Left kidney (tissue), 8 donors: ENCODE data around the gene LAMTOR5. TPM values are rescaled to one million over a fixed set of nuclear protein-coding genes. Genes with fewer than 3 reads are reported as not detected.
"Not testable (repeated sequence)": the region's sequence is repeated elsewhere in the genome, so short reads cannot be mapped to it uniquely, and the experiment has no call there.

Experiments used
- DNase-seq: peaks from one replicate; pipeline ENCODE4 v3.0.0-alpha.2; 2013
- long read RNA-seq, 8 donors: transcript quantifications; one replicate each; lab custom pipeline, GENCODE V29; 2026
- polyA plus RNA-seq: library from polyadenylated mRNA; unstranded; fragments of 120-200 nt; gene quantifications from one replicate; pipeline ENCODE4 v1.2.1, GENCODE V29; 2013; ENCODE audit not compliant: insufficient read length

LAMTOR5 gene
- 259 TPM for polyA plus RNA-seq
- long read RNA-seq, donor 1, transcript LAMTOR5-206 (4 exons, 634 nt): major isoform, 266 of 414 reads
- long read RNA-seq, donor 1, transcript LAMTOR5-205 (3 exons, 569 nt): minor isoform, 9 of 414 reads
- long read RNA-seq, donor 1, transcript LAMTOR5-204 (5 exons, 694 nt): minor isoform, 5 of 414 reads
- long read RNA-seq, donor 1, transcript LAMTOR5-202 (3 exons, 1,830 nt): minor isoform, 17 of 414 reads
- long read RNA-seq, donor 1, partial matches to known transcripts: 117 of 414 reads
- long read RNA-seq, donor 1, other reads (novel, unspliced or antisense): 0 of 414 reads
- long read RNA-seq, donor 2, transcript LAMTOR5-206 (4 exons, 634 nt): major isoform, 252 of 356 reads
- long read RNA-seq, donor 2, transcript LAMTOR5-205 (3 exons, 569 nt): minor isoform, 7 of 356 reads
- long read RNA-seq, donor 2, partial matches to known transcripts: 91 of 356 reads
- long read RNA-seq, donor 2, other reads (novel, unspliced or antisense): 0 of 356 reads
- long read RNA-seq, donor 3, transcript LAMTOR5-206 (4 exons, 634 nt): major isoform, 218 of 340 reads
- long read RNA-seq, donor 3, transcript LAMTOR5-202 (3 exons, 1,830 nt): minor isoform, 12 of 340 reads
- long read RNA-seq, donor 3, transcript LAMTOR5-205 (3 exons, 569 nt): minor isoform, 7 of 340 reads
- long read RNA-seq, donor 3, partial matches to known transcripts: 102 of 340 reads
- long read RNA-seq, donor 3, other reads (novel, unspliced or antisense): 0 of 340 reads
- long read RNA-seq, donor 4, transcript LAMTOR5-205 (3 exons, 569 nt): minor isoform, 8 of 112 reads
- long read RNA-seq, donor 4, transcript LAMTOR5-206 (4 exons, 634 nt): major isoform, 43 of 112 reads
- long read RNA-seq, donor 4, partial matches to known transcripts: 59 of 112 reads
- long read RNA-seq, donor 4, other reads (novel, unspliced or antisense): 0 of 112 reads
- long read RNA-seq, donor 5, transcript LAMTOR5-205 (3 exons, 569 nt): minor isoform, 14 of 935 reads
- long read RNA-seq, donor 5, transcript LAMTOR5-206 (4 exons, 634 nt): major isoform, 563 of 935 reads
- long read RNA-seq, donor 5, transcript LAMTOR5-202 (3 exons, 1,830 nt): minor isoform, 29 of 935 reads
- long read RNA-seq, donor 5, partial matches to known transcripts: 318 of 935 reads
- long read RNA-seq, donor 5, other reads (novel, unspliced or antisense): 7 of 935 reads
- long read RNA-seq, donor 6, transcript LAMTOR5-205 (3 exons, 569 nt): minor isoform, 8 of 404 reads
- long read RNA-seq, donor 6, transcript LAMTOR5-202 (3 exons, 1,830 nt): minor isoform, 8 of 404 reads
- long read RNA-seq, donor 6, transcript LAMTOR5-206 (4 exons, 634 nt): major isoform, 290 of 404 reads
- long read RNA-seq, donor 6, partial matches to known transcripts: 94 of 404 reads
- long read RNA-seq, donor 6, other reads (novel, unspliced or antisense): 0 of 404 reads
- long read RNA-seq, donor 7, transcript LAMTOR5-206 (4 exons, 634 nt): major isoform, 329 of 538 reads
- long read RNA-seq, donor 7, transcript LAMTOR5-203 (4 exons, 1,154 nt): minor isoform, 6 of 538 reads
- long read RNA-seq, donor 7, transcript LAMTOR5-202 (3 exons, 1,830 nt): minor isoform, 21 of 538 reads
- long read RNA-seq, donor 7, transcript LAMTOR5-205 (3 exons, 569 nt): minor isoform, 7 of 538 reads
- long read RNA-seq, donor 7, partial matches to known transcripts: 163 of 538 reads
- long read RNA-seq, donor 7, other reads (novel, unspliced or antisense): 11 of 538 reads
- long read RNA-seq, donor 8, transcript LAMTOR5-206 (4 exons, 634 nt): major isoform, 111 of 190 reads
- long read RNA-seq, donor 8, partial matches to known transcripts: 70 of 190 reads
- long read RNA-seq, donor 8, other reads (novel, unspliced or antisense): 0 of 190 reads

DNA sequence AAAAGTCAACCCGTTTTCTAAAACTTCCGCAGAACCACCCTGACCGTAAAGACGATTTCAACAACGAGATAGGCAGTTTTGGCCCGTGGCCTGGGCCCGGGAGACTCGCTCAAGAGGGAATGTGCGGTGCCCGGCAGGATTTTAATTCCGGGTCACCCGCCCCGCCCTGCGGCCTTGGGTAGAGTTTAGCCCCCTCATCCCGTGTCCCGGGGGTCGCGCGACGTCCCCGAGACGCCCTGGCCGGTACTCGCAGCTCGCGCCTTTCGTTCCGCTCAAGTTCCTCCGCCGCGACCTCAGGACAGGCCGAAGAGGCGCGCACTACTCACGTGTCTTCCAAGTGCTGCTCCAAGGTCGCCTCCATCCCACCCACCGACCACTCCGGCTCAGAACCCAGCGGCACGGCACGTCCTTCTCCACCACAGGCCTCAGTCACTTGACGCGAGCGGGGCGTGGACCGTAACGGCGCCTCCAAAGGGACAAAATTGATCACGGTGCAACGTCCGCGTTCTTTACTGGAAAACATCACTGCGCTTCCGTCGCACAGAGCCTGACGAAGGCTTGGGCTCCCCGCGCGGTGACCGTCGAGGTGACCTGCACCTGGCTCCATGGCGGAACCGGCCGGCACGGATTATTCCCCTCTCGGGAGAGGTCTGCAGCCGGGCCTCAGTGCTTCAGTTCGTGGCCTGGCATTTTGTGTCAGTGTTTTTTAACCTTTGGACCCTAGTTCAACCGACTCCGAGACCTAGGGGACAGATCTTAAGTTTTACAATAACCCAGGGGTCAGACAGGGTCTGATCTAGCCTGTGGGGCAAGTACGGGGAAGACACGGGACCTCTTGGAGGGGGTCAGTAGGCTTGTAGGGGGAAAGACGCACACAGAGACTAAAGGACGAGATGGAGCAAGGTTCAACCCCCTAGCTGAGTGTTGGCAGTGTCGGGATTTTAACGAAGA is at the start of gene LAMTOR5:
Gene LAMTOR5, minus strand, starts transcription at position 435 of the 951 bp plus-strand sequence. Its CDS starts 74 bp downstream, at position 361.
- DNase-seq: peak; percentile 95

DNA sequence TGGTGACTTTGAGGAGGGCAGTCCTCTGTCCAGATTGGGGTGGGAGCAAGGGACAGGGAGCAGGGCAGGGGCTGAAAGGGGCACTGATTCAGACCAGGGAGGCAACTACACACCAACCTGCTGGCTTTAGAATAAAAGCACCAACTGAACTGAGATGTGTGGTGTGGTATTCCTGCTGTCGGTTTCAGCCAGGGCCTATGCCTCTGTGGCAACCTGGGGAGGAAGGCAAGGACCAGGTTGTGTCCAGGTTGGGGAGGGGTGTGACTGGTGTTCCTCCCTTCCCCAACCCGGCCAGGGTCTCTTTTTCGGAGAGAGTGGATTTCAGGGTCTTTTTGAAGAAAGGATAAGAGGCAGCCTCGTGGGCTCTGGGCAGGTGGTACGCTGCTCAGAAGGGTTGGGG is 49.7 kb upstream of the LAMTOR5 start:
- DNase-seq: no peak

GRCh38 chr1:110455151-110455550 is 47.7 kb upstream of the LAMTOR5 start:
- DNase-seq: no peak

DNA sequence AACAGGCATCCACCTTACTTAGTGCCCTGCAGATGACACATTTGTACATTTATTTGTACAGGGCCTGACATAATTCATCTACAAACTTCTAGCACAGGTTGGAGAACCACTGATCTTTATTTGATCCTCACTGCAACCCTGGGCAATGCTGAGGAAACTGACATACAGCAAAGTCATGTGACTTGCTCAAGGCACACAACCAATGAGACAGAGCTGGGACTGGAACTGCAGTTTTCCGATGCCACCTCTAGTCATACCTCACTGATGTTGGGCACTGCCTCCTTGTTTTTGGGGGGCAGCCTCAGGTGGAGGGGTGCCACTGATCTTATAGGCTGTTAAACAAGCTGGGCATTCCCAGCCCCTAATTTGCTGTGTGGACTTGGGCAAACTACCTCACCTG is 46.8 kb upstream of the LAMTOR5 start:
- DNase-seq: no peak

DNA sequence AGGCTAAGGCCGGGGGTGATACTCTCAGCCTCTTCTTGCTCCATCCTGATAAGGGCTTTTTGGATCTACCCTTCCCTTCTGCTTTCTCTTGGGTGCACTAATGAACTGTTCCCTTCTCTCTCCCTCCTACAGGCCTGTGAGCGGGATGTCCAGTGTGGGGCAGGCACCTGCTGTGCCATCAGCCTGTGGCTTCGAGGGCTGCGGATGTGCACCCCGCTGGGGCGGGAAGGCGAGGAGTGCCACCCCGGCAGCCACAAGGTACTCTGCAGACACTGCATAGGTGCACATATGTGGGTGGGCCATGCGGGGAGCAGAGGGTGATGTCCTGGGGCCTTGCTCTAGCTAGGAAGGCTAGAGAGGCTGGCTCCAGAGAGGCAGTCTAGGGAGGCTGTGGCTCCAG is 46.3 kb upstream of the LAMTOR5 start:
- DNase-seq: no peak

DNA sequence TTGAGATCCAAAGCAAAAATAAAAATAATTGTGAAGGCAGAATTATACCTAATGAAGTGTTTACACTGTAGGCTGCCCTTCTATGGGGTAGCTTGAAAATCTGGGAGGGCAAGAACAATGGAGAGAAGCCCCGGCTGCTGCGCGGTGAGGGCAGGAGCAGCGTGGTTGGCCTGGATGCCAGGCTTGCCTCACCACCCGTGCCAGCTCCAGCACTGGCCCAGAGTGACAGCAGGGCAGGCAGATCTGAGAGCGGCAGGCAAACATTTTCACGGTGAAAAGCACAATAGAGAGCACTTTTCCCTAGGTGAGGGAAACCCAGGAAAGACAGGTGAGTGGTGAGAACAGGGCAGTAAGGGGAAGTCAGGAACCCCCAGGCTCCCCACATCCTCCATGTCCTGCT is 44.8 kb upstream of the LAMTOR5 start:
- DNase-seq: no peak

- DNase-seq: no peak
These were observed 43.4 kb upstream of the LAMTOR5 start, which contains the start of gene PROK1 for GRCh38 chr1:110450929-110451328. TSS of gene PROK1 (plus strand) at chr1:110451149. CDS start at chr1:110451217, 68 bp downstream.

DNA sequence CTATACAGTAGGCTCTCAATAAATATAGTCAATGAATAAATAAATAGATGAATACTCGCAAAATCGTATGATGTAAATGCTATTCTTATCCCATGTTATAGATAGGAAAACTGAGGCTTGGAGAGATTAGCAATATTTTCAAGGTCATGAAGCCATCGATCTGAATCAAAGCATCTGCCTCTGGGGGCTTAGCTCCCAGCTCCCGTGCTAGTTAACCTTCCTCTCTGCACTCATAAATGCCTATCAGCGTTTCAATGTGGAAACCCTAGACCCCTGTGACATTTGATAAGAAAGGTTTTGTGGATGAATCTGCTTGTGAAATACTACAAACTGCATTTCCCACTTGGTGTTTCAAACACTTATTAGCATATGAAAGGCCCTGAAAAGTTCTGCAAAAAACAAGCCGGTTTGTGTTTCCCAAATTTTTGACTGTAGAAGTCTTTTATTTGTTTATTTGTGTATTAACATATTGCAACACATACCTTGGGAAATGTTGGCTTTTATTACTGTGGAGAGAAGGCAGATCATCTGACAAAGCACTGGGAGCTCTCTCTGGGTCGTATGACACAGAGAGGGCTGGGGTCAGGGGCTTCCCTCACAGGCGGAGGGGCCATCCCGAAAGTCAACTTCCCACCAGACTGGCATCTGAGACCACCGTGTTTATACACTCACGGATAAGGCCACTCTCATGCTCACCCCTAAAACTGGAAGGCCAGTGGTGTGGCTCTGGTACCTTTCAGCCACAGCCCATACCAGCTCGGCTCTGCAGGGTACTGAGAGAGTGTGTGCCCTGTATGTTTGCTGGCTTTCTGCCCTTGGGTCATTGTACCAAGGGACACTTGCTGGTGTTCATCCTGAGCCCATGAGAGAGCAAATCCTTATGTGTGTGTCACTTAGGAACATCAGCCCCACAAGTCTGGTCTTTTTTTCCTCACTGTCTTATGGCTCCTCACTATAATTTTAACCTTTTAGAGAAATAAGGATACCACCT is 42.5 kb upstream of the LAMTOR5 start:
- no peak for DNase-seq

DNA sequence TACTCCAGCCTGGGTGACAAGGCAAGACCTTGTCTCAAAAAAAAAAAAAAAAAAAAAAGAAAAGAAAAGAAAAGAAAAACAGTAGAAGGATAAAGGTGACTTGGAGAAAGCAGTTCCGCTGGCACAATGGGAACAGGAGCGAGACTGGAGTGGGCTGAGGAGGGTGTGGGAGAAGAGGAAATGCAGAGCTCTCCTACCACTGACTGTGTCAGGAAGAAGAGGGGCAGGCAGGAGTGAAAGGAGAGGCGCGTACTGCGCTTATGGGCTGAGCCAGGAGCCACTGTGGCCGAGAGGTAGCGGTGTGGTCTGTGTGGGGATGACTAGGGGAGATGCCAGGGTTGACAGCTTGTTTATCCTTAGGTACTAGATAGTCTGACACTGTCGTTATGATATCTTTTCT is 37.1 kb upstream of the LAMTOR5 start:
- DNase-seq: no peak

DNA sequence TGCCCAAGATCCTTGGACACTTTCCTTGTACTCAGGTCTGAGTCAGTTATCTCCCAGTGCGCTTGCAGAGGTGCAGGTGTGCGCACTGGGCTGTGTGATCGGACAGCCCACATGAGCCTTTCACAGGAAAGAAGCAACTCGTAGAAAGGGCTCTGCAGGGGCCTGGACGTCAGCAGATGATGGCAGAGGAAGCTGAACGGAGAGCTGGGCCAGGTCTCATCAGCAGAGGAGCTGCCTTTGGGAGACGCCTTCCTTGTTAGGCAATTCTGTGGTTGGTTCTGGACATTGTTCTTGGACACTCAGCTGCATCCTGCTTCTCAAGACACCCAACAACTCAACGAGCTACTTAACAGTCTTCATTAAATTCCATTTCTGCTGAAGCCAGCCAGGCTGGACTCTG is 36.0 kb upstream of the LAMTOR5 start:
- no peak for DNase-seq

DNA sequence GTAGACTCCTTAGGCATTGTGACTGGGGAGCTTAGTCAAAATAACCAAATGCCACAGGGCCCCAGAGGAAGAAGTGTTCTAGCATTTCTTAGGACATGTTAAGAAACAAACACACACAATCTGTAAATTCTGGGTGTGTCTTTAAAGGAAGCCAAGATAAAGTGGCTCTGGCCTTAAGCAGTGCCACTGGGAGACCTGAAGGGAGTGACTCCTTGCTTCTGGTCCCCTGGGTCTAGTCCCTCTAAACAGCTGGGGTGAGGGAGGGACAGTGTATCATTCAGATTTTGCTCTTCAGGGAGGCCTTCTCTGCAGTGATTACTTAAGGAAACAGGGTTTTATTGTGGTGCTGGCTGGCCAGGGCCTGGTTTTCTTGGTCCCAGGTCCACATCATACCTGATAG is 34.4 kb upstream of the LAMTOR5 start:
- DNase-seq: no peak

GRCh38 chr1:110440877-110441276 is 33.4 kb upstream of the LAMTOR5 start:
- DNase-seq: no peak

GRCh38 chr1:110439873-110440272 is 32.4 kb upstream of the LAMTOR5 start:
- not testable (repeated sequence) for DNase-seq

- no peak for DNase-seq
These were observed 31.4 kb upstream of the LAMTOR5 start for GRCh38 chr1:110438893-110439292.

DNA sequence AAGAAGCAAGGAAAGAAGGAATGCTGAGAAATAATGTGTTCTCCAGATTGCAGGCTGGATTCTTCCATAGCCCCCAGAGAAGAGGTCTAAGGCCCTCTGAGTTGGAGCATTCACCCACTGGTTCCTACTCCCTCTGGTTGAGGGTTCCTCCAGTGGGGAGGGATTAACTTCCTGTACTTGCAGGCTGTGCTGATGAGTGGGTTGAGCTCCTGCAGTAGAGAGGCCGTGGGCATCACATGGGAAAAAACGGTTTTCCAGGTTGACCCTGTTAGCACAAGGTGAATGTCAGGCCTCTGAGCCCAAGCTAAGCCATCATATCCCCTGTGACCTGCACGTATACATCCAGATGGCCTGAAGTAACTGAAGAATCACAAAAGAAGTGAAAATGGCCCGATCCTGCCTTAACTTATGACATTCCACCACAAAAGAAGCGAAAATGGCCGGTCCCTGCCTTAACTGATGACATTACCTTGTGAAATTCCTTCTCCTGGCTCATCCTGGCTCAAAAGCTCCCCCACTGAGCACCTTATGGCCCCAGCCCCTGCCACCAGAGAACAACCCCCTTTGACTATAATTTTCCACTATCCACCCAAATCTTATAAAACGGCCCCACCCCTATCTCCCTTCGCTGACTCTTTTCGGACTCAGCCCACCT is 30.3 kb upstream of the LAMTOR5 start:
- not testable (repeated sequence) for DNase-seq

- peak; percentile 36 for DNase-seq
These were observed 29.1 kb upstream of the LAMTOR5 start for GRCh38 chr1:110436635-110437034.

GRCh38 chr1:110434946-110435345 is 27.5 kb upstream of the LAMTOR5 start:
- DNase-seq: no peak

- DNase-seq: no peak
These were observed 26.3 kb upstream of the LAMTOR5 start for GRCh38 chr1:110433803-110434202.
